ENCODE measurements around the gene CENPX. TPM values are rescaled to one million over a fixed set of nuclear protein-coding genes. Genes with fewer than 3 reads are reported as not detected.

Gene CENPX
- total RNA-seq, 1 donor from 2014 or later, result 87.9 TPM

- intact Hi-C loops (cut with micrococcal nuclease), result loop anchor here (10.0 kb wide), 1 partner anchor 255 kb away; no protein-coding TSS in a partner anchor
These were observed 17.1 kb upstream of the CENPX start for GRCh38 chr17:82039695-82040299.

GRCh38 chr17:82038796-82039409, 16.2 kb upstream of the CENPX start:
- intact Hi-C loops (cut with micrococcal nuclease), result loop anchor here (10.0 kb wide), 1 partner anchor 256 kb away; no protein-coding TSS in a partner anchor

DNA sequence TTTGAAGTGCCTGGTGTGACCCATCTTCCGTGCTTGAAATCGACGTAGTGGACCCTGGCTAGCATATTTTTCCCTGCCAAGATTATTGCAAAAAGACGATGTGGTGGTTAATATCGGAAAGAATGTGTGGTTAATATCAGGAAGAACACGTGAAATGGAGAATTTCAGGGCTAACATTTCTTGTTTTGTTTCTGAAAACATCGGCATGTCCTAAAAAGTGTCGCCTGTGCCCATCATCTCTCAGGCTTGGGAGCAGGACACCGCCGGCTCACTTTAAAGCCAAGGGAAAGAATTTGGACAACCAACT, 15.2 kb upstream of the CENPX start:
- intact Hi-C loops (cut with micrococcal nuclease), result loop anchor here (1.0 to 10.0 kb wide), 4 partner anchors 15 to 257 kb away; partner anchors contain the start of genes FASN and LRRC45

DNA sequence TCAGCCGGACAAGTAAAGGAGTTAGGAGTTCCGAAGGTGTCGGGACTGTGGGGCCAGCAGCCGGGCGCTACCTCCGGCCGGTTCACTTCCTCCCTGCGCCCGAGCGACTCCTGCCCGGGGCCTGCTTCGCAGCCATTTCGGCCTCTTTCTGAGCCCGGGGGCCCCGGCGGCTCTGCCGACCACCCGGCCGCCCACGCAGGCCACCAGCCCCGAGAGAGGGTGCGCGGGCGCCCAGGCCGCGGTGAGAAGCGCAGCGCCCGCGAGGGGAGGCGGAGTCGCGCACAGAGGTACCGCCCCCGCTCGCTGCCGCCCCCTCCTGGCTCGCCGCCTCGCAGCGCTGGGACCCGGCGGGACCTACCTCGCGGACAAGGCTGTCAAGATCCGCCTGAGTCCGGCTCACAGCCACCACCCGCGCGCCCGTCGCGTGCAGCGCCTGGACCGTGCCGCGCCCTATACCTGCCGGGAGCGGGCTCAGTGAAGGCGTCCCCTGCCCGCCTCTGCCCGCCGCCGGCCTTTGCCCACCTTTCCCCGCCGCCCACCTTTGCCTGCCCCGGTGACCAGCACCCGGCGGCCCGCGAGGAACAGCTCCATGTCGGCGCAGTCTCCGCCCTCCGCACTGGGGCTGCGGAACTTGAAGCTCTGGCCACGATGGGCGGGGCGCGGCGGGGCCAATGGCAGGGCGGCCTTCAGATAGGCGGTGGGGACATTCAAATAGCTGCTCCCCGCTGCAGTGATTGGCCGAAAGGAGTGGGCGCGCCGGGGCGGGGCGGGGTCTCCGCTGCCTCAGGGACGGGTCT, 14.6 kb upstream of the CENPX start, which contains the start of gene DCXR:
Gene DCXR, minus strand, starts transcription at position 606 of the 797 bp plus-strand sequence. Its CDS starts 15 bp downstream, at position 591.
- intact Hi-C loops (cut with micrococcal nuclease), result loop anchor here (1.0 to 10.0 kb wide), 4 partner anchors 14 to 258 kb away; partner anchors contain the start of genes FASN and LRRC45

GRCh38 chr17:82036634-82037091, 14.0 kb upstream of the CENPX start:
- intact Hi-C loops (cut with micrococcal nuclease), result loop anchor here (1.0 to 10.0 kb wide), 4 partner anchors 13 to 258 kb away; partner anchors contain the start of genes FASN and LRRC45

GRCh38 chr17:82035956-82036633, 13.4 kb upstream of the CENPX start:
- intact Hi-C loops (cut with micrococcal nuclease), result loop anchor here (2.0 to 10.0 kb wide), 2 partner anchors 71 to 259 kb away; no protein-coding TSS in a partner anchor

- intact Hi-C loops (cut with micrococcal nuclease), result loop anchor here (10.0 kb wide), 1 partner anchor 259 kb away; no protein-coding TSS in a partner anchor
These were observed 12.8 kb upstream of the CENPX start for GRCh38 chr17:82035488-82035887.

GRCh38 chr17:82034371-82035011, 11.8 kb upstream of the CENPX start:
- intact Hi-C loops (cut with micrococcal nuclease), result loop anchor here (5.0 to 10.0 kb wide), 2 partner anchors 193 to 260 kb away; partner anchors contain the start of gene SLC16A3

- intact Hi-C loops (cut with micrococcal nuclease), result loop anchor here (5.0 to 10.0 kb wide), 2 partner anchors 194 to 261 kb away; partner anchors contain the start of gene SLC16A3
These were observed 10.8 kb upstream of the CENPX start for GRCh38 chr17:82033359-82034085.

DNA sequence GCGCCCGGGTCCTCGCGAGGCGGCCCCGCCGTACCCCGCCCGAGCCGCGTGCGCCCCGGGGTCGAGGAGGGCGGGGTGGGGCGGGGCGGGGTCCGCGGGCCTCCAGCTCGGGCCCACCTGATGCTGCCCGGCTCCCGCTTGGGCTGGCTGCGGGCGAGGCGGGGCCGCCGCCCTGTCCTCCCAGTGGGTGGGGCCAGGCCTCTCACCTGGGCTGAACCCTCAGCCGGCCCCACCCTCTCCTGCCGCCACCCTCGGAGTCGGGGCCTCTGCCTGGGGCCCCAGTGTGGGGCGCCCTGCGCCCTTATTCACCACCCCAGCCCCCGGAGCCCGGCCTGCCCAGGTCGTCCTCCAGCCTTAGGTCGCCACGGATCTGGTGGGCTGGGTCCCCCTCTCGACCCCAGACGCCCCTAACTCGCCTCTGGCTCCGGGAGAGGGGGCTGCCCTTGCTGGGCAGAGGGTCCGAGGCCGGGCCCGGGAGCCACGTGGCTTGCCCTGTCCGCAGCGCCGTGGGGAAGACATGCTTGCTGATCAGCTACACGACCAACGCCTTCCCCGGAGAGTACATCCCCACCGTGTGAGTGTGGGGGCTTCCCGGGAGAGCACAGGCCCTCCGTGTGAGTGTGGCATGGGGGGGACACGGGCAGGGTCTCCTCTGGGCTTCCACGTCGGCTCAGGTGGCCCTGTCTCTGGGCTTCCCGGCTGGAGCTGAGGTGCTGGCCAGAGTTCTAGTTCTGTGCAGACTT, 9.4 kb upstream of the CENPX start:
- intact Hi-C loops (cut with micrococcal nuclease), result loop anchor here (1.0 to 10.0 kb wide), 3 partner anchors 122 to 263 kb away; partner anchors contain the start of gene SLC16A3

DNA sequence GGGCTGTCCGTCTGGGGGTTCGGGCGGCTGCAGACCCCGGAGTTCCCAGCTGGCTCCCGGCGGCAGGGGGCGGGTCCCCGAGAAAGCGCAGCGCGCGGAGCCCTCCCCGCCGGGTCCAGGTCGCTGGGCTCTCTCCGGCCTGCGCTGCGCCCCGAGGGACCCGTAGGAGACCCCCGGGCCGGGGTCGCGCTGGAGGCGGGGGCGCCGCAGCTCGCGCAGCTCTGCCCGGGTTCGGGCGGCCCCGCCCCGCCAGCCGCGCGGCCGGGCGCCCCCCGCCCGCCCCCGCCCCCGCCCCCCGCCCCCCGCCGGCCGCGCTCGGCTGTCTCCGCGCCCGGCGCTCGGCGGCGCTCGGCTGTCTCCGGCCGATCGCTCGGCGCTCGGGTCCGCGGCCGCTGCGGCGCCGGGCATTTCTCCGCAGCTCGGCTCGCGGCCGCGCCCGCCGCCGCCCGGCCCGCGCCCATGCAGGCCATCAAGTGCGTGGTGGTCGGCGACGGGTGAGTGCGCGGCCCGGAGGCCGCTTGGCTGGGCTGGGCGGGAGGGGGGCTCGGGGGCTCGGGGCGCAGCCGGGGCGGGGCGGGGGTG, 8.7 kb upstream of the CENPX start, which contains the start of gene RAC3:
Gene RAC3, plus strand, starts transcription at position 376 of the 582 bp plus-strand sequence. Its CDS starts 84 bp downstream, at position 460.
- intact Hi-C loops (cut with micrococcal nuclease), result loop anchor here (1.0 to 10.0 kb wide), 3 partner anchors 123 to 263 kb away; partner anchors contain the start of gene SLC16A3

DNA sequence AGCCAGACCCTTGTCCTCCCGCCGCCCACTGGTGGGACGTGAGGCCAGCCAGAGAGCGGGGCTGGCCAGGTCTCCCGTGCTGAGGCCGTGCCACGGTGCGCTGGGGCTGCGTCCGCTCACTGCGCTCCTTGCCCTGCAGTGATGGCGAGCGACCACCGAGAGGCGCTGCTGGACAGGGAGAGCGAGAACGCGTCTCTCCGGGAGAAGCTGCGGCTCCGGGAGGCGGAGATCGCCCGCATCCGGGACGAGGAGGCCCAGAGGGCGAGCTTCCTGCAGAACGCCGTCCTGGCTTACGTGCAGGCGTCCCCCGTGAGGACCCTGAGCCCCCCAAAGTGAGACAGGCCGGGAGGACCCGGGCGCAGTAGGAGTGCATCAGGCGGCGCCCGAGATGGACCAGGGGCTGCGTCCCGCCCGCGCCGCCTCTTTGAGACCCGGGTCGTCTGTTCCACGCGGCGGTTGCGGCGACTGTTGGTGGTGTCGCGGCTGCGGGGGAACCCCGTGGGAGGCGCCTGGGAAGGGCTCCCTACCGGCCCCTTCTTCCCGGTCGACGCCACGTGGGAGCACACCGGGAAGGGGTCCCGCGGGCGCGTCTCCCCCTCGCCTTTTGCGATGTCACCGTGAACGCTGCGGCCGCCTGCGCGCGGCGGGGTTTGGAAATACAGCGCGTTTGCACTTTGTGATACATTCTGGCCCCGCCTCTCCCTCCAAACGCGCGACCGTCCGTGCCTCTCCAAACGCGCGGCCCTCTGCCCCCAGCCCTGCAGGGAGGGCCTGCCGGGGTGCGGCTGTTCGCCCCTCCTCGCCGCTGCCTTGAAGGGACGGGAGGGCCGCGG, 8.0 kb upstream of the CENPX start:
- intact Hi-C loops (cut with micrococcal nuclease), result loop anchor here (1.0 to 10.0 kb wide), 3 partner anchors 124 to 264 kb away; partner anchors contain the start of gene SLC16A3

- intact Hi-C loops (cut with micrococcal nuclease), result loop anchor here (5.0 to 10.0 kb wide), 2 partner anchors 197 to 265 kb away; partner anchors contain the start of gene SLC16A3
These were observed 7.4 kb upstream of the CENPX start for GRCh38 chr17:82029990-82030469.

- intact Hi-C loops (cut with micrococcal nuclease), result no loop called here
These were observed 6.7 kb upstream of the CENPX start for GRCh38 chr17:82029391-82029790.

DNA sequence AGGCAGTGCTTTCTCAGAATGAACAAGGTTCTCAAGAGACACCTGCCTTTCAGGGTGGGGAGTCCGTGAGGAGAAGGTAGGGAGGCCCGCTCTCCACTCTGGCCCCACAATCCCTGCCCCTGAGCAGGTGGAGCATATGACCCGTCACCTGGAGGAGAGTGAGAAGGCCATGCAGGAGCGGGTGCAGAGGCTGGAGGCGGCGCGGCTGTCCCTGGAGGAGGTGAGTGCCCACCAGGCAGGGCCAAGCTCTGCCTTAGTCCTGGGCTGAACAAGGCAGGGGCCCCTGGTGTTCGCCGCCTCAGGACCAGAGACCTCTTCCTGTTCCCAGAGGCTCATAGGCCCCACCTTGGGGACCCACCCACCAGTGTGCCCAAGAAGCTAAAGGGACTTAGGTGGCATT, 6.3 kb upstream of the CENPX start:
- intact Hi-C loops (cut with micrococcal nuclease), result no loop called here

DNA sequence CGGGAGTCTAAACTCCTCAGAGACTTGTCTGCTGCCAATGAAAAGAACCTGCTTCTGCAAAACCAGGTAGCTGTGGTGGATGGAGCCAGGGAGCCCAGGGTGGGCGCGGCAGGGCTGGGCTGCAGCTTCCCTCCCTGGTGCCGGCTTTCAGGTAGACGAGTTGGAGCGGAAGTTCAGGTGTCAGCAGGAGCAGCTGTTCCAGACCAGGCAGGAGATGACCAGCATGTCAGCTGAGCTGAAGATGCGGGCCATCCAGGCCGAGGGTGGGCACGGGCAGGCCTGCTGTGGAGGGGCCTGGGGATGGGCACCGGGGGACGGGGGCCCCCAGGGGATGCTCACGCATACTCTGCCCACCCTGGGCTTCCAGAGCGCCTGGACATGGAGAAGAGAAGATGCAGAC, 5.6 kb upstream of the CENPX start:
- intact Hi-C loops (cut with micrococcal nuclease), result no loop called here

Data from T-helper 2 cell treated with Interferon-gamma antibody and Interleukin-4, amounts not matched to agents 100 ng/mL and 5 ng/mL, for 36 hours (primary cell).